Hepatocyte (in vitro differentiated cells): ENCODE data around the gene FMN1. TPM values are rescaled to one million over a fixed set of nuclear protein-coding genes. Genes with fewer than 3 reads are reported as not detected.

Source experiments
- DNase-seq: peaks from one replicate; pipeline ENCODE4 v3.0.0-alpha.2; 2016; ENCODE audit warnings: low spot score
- H2AFZ ChIP-seq: fragments of 200-600 bp; sonication (generic); 2 replicates; pipeline ENCODE4 v1.6.0; 2016; ENCODE audit warnings: antibody characterized with exemption, mild to moderate bottlenecking
- H3K27ac ChIP-seq: fragments of 200-600 bp; sonication (generic); 2 replicates; pipeline ENCODE4 v1.5.1; 2016; ENCODE audit warnings: mild to moderate bottlenecking
- H3K27me3 ChIP-seq: fragments of 200-600 bp; sonication (generic); 2 replicates; pipeline ENCODE4 v1.6.1; 2016
- H3K36me3 ChIP-seq: fragments of 200-600 bp; sonication (generic); replicated peaks from 2 replicates; pipeline ENCODE4 v1.5.1; 2016; ENCODE audit warnings: low read depth; ENCODE audit not compliant: insufficient read depth
- H3K4me1 ChIP-seq: fragments of 200-600 bp; sonication (generic); 2 replicates; pipeline ENCODE4 v1.5.1; 2016; ENCODE audit warnings: mild to moderate bottlenecking, moderate library complexity; ENCODE audit not compliant: insufficient read depth
- H3K4me2 ChIP-seq: fragments of 200-600 bp; sonication (generic); 2 replicates; pipeline ENCODE4 v1.6.0; 2016
- H3K4me3 ChIP-seq: fragments of 200-600 bp; sonication (generic); 2 replicates; pipeline ENCODE4 v1.5.1; 2016; ENCODE audit warnings: mild to moderate bottlenecking
- H3K79me2 ChIP-seq: fragments of 200-600 bp; sonication (generic); 2 replicates; pipeline ENCODE4 v1.6.0; 2017; ENCODE audit warnings: mild to moderate bottlenecking
- H3K9me2 ChIP-seq: fragments of 200-600 bp; sonication (generic); replicated peaks from 2 replicates; pipeline ENCODE4 v1.6.0; 2017; ENCODE audit warnings: mild to moderate bottlenecking; ENCODE audit not compliant: insufficient read depth
- H3K9me3 ChIP-seq: fragments of 200-600 bp; sonication (generic); 2 replicates; pipeline ENCODE4 v1.5.1; 2016; ENCODE audit warnings: low read depth, mild to moderate bottlenecking
- H4K20me1 ChIP-seq: fragments of 200-600 bp; sonication (generic); 2 replicates; pipeline ENCODE4 v1.6.0; 2016; ENCODE audit warnings: mild to moderate bottlenecking; ENCODE audit not compliant: insufficient read depth, poor library complexity, severe bottlenecking
- EZH2 ChIP-seq: fragments of 200-600 bp; sonication (generic); IDR thresholded peaks from 2 replicates; pipeline ENCODE4 v1.6.1; 2016; ENCODE audit warnings: antibody characterized with exemption, mild to moderate bottlenecking, borderline replicate concordance
- EZH2phosphoT487 ChIP-seq: fragments of 200-600 bp; sonication (generic); IDR thresholded peaks from one replicate; pipeline ENCODE4 v1.6.1; 2018; ENCODE audit warnings: antibody characterized with exemption, mild to moderate bottlenecking, low read depth, moderate library complexity; ENCODE audit not compliant: unreplicated experiment, severe bottlenecking
- WGBS: methylation state at CpG from one replicate; pipeline ENCODE4 v1.1.6; 2016; ENCODE audit warnings: low lambda C conversion rate; ENCODE audit errors: missing lambda C conversion rate; 5-methylcytosine and 5-hydroxymethylcytosine counted together
- polyA plus RNA-seq: library from polyadenylated mRNA; unstranded; fragments of >200 nt; fragmentation: Nextera tagmentation; extraction: Ambion mirVana; gene quantifications from 2 replicates; pipeline ENCODE4 v1.2.1, GENCODE V29; 2016
- total RNA-seq: library from RNA; depleted of rRNA; stranded (reverse); fragments of >200 nt; gene quantifications from 2 replicates; pipeline ENCODE4 v1.2.3, GENCODE V29; 2014
- TF ChIP-seq, protein P1 (sequence below): fragments of 200-600 bp; sonication (generic); IDR thresholded peaks from 2 replicates; pipeline ENCODE4 v1.5.1; 2016; ENCODE audit warnings: antibody characterized with exemption, mild to moderate bottlenecking; ENCODE audit not compliant: poor library complexity

The FMN1 gene
- total and polyA plus RNA-seq, 2 experiments from 2014 or later, result 0.07 to 0.70 TPM

DNA sequence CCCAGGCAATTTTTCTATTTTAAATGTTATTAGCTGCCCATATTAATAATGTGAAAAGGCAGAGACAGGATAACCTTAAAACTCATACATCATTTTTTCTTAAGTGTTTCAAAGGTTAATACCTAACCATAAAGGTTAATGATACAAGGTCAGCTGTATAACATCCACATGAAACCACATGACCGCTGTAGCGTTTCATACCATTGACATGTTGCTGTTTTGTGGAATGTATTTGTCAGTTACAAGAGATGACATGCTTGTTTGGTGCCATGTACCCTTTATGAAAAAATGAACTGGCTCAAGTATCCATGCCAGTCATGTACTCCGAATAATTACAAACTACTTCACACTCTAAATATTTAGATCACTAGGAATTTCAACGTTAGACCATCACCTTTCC, 207.4 kb downstream of the FMN1 start:
- no peaks in the 10 kb centered on the region for H3K9me2 ChIP-seq
- no peak overlapping the region for H3K27ac ChIP-seq
- no peaks in the 10 kb centered on the region for H3K27me3 ChIP-seq
- H3K4me2 ChIP-seq, result no peak overlapping the region
- 68% methylated on average over 4 of the region's 4 CpGs for WGBS
- no peaks in the 10 kb centered on the region for H3K4me1 ChIP-seq
- no peak for DNase-seq
- H4K20me1 ChIP-seq, result no peaks in the 10 kb centered on the region
- no peak overlapping the region for H2AFZ ChIP-seq
- H3K36me3 ChIP-seq, result no peaks in the 10 kb centered on the region
- TF ChIP-seq EZH2phosphoT487, result no peak
- TF ChIP-seq EZH2, result no peak
- TF ChIP-seq, protein P1, sequence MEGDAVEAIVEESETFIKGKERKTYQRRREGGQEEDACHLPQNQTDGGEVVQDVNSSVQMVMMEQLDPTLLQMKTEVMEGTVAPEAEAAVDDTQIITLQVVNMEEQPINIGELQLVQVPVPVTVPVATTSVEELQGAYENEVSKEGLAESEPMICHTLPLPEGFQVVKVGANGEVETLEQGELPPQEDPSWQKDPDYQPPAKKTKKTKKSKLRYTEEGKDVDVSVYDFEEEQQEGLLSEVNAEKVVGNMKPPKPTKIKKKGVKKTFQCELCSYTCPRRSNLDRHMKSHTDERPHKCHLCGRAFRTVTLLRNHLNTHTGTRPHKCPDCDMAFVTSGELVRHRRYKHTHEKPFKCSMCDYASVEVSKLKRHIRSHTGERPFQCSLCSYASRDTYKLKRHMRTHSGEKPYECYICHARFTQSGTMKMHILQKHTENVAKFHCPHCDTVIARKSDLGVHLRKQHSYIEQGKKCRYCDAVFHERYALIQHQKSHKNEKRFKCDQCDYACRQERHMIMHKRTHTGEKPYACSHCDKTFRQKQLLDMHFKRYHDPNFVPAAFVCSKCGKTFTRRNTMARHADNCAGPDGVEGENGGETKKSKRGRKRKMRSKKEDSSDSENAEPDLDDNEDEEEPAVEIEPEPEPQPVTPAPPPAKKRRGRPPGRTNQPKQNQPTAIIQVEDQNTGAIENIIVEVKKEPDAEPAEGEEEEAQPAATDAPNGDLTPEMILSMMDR, result no peak
- no peak overlapping the region for H3K4me3 ChIP-seq
- H3K79me2 ChIP-seq, result no peaks in the 10 kb centered on the region
- H3K9me3 ChIP-seq, result no peaks in the 10 kb centered on the region

DNA sequence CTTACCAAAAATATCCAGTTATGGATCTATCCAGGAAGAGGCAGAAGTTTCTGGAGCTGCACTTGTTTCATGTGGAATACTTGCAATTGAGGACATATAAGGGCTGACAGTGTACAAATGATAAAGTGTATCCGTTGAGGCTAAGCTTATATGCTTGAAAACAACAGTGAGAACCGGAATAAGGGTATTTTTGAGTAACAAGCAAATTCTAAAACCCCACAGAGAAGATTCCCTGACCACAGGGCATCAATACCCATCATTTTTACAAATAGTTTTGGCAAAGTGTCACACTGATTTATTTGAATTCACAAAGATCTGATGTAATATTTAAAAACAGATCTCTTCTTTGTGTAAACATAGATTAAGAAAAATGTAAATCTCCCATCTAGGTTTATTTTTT, 208.4 kb downstream of the FMN1 start:
- Histone ChIP-seq H3K9me3 (no peaks in the 10 kb centered on the region), H3K27me3 (no peaks in the 10 kb centered on the region), H4K20me1 (no peaks in the 10 kb centered on the region), H2AFZ (no peak overlapping the region), H3K27ac (no peak overlapping the region), H3K36me3 (no peaks in the 10 kb centered on the region), H3K79me2 (no peaks in the 10 kb centered on the region), H3K4me3 (no peak overlapping the region), H3K4me2 (no peak overlapping the region), H3K4me1 (no peaks in the 10 kb centered on the region), H3K9me2 (no peaks in the 10 kb centered on the region)
- 48% methylated on average over 2 of the region's 2 CpGs for WGBS
- DNase-seq, result no peak
- TF ChIP-seq, protein P1, result no peak
- TF ChIP-seq EZH2, result no peak
- no peak for TF ChIP-seq EZH2phosphoT487

DNA sequence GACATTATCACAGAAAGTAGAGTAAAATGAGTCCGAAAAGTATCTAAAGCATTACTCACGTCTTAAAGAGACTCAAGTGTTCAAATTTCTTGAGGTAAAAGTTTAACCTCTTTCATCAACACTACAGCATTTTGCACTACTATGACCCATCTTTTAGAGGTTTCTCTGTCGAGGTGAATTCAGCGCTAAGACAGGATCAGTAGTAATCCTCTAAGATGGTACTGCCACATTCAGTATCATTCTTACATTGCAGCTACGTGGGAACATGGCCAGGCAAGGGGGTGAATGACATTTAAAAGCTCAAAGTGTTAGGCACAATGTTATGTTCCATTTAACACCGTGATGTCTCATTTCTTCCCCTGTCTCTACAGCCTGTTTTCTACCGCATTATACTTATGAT, 210.8 kb downstream of the FMN1 start:
- Histone ChIP-seq H3K4me2 (no peak overlapping the region), H3K36me3 (no peaks in the 10 kb centered on the region), H4K20me1 (no peaks in the 10 kb centered on the region), H3K4me3 (no peak overlapping the region), H3K27ac (no peak overlapping the region), H3K27me3 (no peaks in the 10 kb centered on the region), H3K4me1 (no peaks in the 10 kb centered on the region), H3K9me2 (no peaks in the 10 kb centered on the region), H2AFZ (no peak overlapping the region), H3K79me2 (no peaks in the 10 kb centered on the region), H3K9me3 (no peaks in the 10 kb centered on the region)
- WGBS, result 70% methylated on average over 7 of the region's 7 CpGs
- TF ChIP-seq, protein P1, result no peak
- TF ChIP-seq EZH2phosphoT487 (no peak), EZH2 (no peak)
- DNase-seq, result no peak

DNA sequence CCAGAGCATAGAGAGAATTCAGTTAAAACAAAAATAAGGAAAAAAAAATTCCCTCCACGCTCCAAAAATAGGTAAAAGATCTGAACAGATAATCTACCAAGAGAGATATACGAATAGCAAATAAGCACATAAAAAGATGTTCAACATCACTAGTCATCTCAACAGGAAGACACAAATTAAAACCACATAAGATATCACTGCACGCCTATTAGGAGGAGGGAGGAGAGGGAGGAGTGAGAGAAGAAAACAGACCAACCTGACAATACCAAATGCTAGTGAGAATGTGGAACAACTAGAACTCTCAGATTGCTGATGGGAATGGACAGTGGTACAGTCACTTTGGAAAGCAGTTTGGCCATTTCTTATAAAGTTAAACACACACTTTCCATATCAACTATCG, 212.5 kb downstream of the FMN1 start:
- Histone ChIP-seq H2AFZ (no peak overlapping the region), H3K27ac (no peak overlapping the region), H4K20me1 (no peaks in the 10 kb centered on the region), H3K4me1 (no peaks in the 10 kb centered on the region), H3K36me3 (no peaks in the 10 kb centered on the region), H3K4me3 (no peak overlapping the region), H3K27me3 (no peaks in the 10 kb centered on the region), H3K9me3 (no peaks in the 10 kb centered on the region), H3K9me2 (no peaks in the 10 kb centered on the region), H3K79me2 (no peaks in the 10 kb centered on the region), H3K4me2 (no peak overlapping the region)
- WGBS, result 87% methylated on average over 4 of the region's 4 CpGs
- no peak for TF ChIP-seq EZH2
- TF ChIP-seq, protein P1, result no peak
- no peak for TF ChIP-seq EZH2phosphoT487
- DNase-seq, result no peak
